NOMO-1 (cell line): ENCODE results near the gene ULBP3.
A peak's percentile ranks its signal among the peaks of the same experiment; 100 is the strongest.
"Not testable (repeated sequence)": the region's sequence is repeated elsewhere in the genome, so short reads cannot be mapped to it uniquely, and the experiment has no call there.

Source experiments
- DNase-seq, 2 experiments: peaks; one replicate each; lab custom pipeline; 2025; ENCODE audit not compliant: unreplicated experiment in 2 of 2; lab: John Stamatoyannopoulos, UW

The ULBP3 gene

DNA sequence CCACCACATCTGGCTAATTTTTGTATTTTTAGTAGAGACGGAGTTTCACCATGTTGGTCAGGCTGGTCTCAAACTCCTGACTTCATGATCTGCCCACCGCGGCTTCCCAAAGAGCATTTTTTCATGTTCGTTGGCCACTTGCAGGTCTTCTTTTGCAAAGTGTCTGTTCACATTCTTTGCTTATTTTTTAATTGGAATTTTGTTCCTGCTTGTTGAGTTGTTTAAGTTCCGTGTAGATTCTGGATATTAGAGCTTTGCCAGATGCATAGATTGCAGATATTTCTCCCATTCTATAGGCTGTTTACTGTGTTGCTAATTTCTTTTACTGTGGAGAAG is 51.8 kb downstream of the ULBP3 start:
- DNase-seq = not testable (repeated sequence)

DNA sequence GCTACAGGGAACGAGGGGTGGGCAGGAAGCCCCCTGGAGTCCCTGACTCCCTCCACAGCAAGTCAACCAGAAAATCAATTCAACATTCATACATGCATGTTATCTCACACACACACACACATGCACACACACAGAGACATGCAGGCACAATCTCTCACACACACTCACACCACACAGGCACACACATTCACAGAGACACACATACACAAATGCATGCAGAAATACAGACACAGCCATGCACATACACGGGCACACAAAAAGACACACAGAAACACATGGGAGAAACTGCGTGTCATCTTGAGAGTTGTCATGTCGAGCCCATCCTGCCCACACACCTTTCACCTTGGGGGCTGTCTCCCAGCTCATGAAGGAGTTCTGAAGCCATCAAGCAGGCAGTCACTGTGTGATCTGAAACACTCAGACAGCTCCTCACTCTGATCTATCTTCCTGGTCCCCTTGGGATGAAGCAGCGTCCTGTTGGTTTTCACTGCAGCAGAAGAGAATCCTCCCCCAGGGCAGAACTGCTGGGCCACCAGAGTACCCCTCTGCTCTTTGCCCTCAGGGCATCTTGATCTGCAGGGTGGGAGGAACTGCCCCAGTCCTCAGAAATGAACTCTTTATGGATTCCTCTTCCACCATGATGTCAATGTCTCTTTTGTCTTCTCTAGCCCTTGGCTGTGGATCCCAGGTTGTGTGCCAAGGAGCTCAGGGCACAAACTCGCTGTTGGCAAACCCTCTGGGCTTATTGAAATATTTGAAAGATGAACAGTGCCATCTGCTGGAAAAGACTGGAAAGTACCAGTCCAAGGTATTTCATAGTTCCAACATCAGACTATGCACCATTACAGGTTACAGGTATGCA is 52.4 kb downstream of the ULBP3 start:
- peak in 1 of 2 experiments; percentile 60 for DNase-seq

DNA sequence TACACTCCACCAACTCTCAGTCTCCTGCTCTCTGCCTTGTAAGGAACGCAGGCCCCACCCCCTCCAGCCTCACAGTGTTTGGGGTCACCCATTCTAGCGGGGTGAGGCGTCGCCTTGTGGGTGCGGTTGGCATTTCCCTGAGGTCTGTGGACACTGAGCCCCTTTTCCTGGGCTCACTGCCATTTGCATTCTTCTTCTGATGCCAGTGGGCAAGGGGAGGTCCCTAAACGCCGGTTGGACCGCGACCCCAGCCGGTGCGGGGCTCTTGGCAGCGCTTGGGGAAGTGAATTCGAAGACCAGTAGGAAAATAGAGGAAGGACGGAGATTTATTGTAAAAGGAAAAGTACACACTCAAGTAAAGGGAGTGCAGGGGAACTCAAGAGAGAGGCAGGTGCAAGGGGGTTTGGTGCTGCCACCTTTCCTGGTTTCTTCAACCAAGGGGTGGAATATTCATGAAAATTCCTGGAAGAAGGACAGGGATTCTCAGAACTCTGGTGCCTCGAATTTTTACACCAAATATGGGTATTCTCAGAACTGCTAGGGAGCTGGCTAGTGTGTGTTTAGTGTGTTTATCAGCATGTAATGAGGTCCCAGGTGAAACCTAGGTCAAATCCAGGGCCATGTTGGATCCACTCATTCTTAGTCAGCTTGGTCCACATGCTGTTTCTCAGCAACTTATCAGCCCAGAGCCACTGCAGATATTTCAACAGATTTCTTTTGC is 53.5 kb downstream of the ULBP3 start:
- not testable (repeated sequence) for DNase-seq

DNA sequence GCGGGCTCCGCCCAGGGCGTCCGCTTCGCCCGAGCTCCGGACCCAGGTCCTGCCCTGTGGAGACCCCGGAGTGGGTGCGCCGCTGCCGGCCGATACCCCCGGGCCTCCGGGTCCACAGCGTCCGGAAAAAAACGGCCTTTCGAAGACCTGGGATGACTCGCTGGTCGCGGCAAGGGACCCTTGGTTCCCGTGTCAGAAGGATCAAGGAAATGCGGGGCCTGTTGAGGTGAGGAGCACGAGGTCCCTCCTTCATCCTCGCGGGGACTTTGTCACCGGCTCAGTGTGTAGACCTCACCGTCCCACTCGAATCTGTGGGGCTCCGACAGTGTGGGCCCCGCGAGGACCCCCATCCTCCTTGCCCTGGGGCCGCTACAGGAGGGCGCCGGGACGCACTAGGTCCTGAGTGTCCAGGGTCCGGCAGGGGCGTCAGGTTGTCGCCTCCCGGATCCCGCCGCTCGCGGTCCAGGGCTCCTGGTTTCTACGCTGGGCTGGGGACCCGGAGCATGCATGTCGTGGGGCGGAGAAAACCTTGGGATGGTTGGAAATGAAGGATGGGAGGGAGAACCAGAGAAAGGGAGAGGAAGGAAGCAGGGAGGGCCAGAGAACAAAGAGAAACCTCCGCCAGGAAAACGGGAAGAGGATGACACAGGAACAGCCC is 54.2 kb downstream of the ULBP3 start:
- DNase-seq = not testable (repeated sequence)

DNA sequence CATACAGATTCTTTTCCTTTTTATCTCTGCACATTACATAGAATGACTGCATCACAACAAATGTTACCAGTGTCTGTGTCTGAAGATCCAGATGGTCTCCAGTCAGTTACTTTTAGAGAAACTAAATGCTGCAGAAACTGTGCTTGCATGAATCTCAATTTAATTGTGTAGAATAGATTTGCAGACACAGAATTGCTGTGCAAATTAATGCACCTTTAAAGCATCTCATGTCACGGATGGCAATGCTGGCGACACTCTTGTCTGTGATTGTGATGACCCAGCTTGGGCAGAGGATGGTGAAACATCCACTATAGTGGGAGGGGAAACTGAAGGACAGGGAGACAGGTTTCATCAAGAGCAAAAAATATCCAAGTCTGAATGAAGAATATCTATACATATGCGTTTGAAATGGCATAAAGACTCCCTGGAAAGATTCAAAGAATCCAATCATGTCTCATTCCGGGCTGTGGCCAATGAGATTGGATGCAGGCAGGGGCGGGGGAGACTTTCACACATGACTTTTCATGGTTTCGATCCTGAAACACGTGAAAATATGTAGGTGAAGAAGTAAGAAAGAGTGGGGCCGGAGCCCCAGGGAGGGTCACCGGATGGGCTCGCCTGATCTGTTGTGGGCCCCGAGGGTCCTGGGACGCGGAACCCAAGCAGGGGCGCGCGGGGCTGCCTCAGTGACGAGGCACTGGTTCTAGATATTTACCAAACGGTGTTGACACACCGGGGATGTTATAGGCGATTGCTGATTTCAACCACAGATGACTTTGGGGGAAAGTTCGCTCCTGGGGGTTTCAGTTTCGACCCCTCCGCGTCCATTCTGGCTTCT is 54.9 kb downstream of the ULBP3 start:
- not testable (repeated sequence) for DNase-seq

DNA sequence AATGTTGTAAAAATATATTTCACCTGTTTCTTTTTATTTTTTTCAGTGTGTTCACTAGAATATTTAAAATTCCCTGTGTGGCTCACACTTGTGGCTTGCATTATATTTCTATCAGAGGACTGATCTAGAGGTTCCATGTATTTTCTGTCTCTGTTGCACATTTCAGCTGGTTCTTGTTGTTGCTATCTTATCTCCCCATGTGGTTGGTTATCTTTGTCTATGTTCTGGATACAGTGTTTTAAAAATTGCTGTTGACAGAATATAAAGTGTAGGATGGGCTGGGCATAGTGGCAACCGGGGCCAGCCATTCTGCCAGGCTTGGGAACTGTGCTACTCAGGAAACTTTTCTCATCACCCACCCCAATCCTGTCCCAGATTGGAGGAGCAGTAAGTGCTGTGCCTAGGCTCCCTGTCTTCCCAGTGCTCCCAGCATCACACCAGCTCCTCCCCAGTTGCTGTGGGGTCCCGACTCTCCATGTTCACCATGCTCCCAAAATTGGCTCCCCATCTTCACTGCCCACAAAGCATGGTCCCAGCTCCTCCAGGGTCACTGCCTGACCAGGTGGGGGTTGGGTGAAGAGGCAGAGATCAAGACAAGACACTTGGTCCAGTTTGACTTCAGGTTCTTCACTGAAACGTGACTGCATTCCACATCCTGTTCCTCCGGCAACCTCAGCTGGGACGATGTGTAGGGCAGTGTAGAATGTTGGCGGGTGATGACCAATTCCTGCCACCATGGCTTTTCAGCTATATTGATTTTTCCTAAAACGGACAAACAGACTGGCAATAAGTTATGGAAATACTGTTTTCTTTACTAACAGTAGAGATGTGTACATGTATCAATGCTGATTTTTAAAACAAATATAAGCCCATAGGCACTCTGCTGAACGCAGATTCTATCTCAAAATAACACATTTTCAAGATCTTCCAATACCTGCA is 55.8 kb downstream of the ULBP3 start:
- not testable (repeated sequence) for DNase-seq
